Embryonic facial prominence (tissue), 1 donor: ENCODE results near the gene HLA-DMB.

Source experiments
- DNase-seq: peaks from one replicate; pipeline ENCODE4 v3.0.0-alpha.2; 2016; ENCODE audit errors: extremely low spot score

Gene HLA-DMB

DNA sequence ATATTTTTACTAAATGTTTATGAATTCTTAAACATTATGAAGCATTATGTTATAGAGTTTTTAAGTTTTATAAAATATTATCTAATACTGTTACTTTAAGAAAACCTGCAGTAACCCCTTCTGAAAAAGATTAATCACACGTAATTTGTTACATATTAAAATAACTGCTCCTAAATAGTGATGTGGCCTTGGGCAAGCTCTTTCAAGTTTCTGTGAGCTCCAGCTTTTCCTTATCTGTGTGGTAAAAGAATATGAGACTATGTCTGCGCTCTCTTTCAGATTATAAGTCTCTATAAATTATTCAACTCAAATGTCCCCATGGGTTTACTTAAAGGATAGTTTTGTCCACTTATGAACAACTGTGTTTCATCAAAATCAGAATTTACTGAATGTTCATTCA lies 31.9 kb downstream of the HLA-DMB start:
- DNase-seq, result no peak

DNA sequence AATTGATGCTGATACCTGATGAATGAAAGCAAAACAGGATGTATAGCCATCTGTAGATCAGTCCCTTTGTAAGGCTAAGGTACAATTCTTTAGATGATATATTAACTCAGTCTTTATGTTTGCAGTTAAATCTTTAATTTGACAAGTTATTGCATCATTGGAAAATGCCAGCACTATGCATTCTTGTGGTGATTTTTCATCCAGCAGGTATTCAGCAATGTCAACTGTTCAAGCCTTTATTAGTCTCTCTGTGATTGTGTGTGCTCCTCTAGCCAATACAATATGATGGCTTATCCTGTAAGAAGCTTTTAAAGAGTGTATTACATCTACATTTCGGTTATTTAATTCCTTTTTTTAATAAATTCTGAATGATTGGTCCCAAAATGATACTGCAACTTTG lies 34.3 kb downstream of the HLA-DMB start:
- no peak for DNase-seq

DNA sequence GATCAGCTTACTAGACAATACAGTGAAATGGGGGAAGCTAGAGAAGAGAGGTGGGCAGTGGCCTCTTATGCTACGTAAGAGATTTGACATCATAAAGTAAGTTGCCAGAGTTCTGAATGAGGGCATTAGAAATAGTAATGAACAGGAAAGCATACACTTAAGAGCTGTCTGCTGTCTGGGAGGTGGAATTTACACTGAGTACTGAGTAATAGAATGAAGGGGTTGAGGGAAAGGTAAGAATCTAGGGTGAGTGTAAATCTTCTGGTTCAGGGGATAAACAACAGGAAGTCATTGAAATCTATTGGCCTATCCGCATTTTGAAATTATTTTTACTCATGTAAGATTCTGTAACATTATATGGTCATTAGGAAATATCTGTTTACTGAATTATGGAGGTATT lies 35.8 kb downstream of the HLA-DMB start:
- DNase-seq, result no peak

DNA sequence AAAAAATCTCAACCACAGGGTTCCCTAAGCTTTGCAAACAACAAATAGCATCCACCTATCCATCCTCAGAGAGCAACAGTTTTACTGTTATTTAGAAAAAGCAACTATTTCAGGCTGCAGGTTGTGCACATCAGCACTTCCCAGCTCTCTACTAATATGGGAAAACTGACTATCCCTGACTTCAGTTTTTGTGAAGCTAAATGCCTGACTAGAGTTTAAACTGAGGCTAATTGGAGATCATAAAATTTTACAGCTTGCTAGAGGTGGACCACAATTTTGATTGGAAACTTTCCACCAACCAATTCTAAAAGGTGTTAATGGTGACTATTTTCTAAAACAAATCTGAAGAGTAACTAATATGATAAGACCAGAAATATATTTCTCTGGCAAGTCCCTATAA lies 36.9 kb downstream of the HLA-DMB start:
- DNase-seq, result no peak

DNA sequence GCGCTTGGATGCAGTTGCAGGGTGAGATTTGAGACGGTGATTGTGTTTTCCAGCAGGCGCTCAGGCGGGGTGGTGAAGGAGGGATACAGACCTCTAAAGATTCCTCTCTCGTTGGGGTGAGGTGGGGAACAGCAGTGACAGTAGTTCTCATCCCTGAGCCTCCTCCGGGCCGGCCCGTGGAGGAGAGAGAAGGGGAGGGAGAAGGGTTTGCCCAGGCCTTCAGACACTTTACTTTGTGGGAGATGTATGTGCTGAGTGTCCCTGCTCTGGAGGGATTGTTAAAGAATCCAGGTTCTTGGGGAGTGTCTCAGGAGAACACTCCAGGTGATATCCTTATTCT lies 45.9 kb downstream of the HLA-DMB start:
- DNase-seq, result no peak

DNA sequence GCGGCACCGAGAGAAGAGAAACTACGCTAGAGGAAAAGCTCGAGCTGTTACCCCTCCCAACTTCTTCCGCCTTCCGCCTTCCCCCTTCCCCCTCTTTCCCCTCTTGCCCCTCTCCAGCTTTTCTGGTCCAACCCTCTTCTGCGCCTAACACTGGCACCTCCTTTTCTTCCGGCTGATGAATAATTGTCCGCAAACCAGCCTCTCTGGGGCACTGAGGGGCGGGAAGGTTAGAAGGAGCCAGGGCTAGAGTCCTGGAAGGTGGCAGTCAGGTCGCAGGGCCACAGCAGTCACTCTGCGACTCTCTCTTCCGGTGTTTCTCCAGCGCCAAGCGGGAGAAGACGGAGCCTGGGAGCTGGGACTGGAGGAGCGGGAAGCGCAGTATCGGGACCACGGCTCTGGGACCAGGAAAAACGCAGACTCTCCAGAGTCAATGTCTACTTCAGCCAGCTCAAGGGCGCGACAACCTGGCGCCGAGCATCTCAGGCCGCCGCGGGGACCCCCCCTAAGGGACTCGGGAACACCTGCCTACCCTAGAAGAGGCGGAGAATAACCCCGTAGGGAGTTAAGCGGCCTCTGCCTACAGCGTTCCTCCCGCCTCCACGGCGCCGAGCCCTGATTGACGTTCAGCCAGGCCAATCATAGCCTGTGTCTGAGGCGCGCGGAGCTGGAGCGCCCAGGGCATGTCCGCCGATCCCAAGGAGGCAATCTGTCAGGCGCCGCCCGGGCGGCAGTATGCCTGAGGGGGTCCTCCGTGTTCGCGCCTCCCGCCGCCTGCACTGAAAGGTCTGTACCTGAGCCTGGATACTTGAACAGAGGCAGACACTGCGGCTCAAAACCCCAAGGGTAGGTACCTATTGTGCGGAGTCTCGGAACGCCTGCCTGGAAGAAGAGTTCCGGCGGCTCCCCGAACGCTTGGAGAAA lies 46.5 kb downstream of the HLA-DMB start:
- DNase-seq, result peak; percentile 62

DNA sequence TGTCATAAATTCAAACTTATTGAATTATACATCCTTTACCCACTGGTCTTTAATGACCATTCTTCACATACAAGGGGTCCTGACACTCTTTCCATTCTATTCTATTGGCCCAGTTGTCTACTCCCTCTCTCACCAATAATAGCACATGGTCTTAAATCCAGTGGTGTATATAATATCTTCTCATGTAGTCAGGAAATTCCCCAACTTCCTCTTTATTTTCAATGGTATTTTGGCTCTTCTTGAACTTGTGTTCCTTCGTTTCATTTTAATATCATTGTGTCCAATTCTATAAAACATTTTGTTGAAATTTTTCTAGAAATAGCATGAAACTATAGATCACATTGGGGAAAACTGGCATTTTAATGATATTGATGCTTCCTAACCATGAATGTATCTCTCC lies 50.0 kb downstream of the HLA-DMB start:
- no peak for DNase-seq

DNA sequence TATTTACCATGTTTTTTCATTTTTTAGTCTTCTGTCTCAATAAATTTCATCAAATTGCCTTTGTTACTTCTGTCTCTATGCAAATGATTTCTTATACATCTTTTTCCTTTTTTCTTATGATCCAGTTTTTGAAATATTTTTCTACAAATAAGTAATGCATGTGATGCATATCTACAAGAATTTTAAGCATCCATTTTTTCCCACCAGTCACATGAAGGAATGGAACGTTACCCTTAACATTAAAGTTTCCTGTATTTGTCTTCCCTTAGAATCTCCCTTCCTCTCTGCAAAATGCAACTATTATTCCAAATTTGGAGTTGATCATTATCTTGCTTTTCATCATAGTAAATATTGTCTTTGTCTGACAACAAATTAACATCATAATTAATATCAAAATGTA lies 51.3 kb downstream of the HLA-DMB start:
- DNase-seq, result no peak

DNA sequence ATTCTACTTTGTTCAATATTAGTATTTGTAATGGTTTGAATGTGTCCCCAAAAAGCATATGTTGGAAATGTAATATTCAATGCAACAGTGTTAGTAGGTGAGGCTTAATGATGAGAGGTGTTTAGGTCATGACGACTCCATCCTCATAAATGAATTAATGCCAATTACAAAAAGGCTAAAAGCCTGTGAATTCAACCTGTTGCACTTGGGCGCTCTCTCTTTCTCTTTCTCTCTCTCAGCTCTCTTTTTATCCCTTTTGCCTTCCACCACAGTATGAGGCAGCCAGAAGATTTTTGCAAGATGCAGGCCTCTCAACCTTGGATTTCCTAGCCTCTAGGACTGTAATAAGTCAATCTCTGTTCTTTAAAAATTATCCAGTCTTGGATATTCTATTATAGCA lies 52.3 kb downstream of the HLA-DMB start:
- no peak for DNase-seq

DNA sequence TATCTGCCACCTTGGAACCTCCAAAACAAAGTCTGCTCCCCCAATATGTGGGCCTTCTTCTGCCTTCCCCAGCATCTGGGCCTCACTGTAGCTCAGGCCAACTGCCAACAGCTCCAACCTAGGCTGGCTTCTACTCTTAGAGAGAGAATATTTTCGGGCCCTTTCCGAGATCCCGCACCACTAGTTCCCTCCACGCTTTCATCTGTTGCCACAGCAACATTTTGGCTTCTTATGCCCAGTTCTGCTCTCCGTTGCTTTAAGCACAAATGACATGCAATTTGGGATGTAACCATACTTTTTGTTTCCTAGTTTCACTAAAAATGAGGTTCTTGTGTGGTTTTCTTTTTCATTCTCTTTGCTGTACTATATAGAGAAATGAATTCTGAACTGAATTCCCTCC lies 53.2 kb downstream of the HLA-DMB start:
- no peak for DNase-seq

DNA sequence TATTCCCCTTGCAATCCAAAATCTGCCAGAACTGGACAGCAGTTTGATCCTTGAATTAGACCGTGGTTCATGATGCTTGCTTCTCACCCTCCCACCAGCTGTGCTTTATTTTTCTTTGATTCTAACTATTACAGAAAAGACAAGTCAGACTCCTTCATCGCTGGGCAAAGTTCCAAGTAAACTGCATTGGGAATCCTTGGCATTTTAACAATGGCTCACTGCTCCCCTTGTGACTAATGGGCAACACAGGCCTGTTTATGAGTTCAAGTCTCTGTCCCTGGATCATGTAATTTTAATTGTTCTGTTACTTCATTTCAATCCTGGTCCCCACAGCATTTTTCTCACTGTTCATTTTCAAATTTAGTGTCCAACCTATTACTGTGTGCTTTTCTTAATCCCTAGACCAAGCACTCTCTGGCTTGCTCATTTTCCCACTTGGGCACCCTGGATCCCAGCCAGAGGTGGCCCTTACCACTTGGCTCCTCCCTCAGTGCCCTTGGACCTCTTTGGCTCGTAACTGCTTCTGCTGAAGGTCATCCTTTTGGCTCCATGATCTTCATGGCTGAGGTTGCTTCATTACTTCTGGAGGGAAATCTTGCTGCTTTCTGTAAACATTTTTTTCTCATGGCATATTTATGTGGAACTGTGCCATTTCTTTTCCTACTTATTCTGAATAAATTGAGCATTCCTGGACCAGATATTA lies 54.0 kb downstream of the HLA-DMB start:
- DNase-seq, result no peak

DNA sequence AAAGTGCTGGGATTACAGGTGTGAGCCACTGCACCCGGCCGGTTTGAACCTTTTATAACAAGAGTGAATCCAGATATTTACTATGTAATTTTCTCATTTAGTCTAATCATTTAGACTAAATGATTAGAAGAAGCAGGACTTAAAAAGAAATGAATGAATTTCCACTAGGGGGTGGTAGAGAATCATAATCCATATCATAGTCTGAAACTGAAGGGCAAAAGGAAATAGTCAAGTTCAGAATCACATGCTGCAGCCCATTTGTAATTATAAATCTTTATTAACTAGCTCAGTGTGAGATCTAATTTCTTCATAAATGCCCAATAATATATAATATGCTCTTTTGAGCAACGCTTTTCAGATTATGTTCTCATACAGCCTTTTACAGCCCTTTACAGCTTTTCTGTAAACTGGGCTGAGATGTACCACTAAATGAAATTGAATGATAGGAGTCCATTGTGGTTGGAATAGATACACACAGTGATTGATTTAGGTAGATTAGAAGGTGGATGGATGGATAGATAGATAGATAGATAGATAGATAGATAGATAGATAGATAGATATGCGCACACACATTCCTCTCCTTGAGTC lies 55.0 kb downstream of the HLA-DMB start:
- peak; percentile 57 for DNase-seq
